ENCODE results near the gene ZNF592.

Gene ZNF592

DNA sequence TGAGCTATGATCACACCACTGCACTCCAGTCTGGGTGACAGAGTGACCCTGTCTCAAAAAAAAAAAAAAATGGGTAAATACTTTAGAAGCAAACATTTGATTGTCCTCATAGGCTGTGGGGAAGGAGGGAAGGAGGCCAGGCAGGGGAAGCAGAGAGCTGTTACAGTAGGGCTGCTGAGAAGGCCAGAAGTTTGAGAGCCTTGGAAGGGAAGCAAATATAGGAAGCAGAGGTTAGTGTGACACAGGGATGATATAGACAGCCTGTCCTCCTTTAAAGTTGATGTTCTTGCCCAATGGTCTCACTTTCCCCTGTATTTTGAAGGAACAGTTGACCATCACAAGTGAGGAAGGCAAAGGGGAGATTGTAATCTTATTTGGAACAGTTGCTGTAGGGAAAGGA, 63.4 kb downstream of the ZNF592 start:
- no peak for DNase-seq (ENCODE audit: low read depth)

DNA sequence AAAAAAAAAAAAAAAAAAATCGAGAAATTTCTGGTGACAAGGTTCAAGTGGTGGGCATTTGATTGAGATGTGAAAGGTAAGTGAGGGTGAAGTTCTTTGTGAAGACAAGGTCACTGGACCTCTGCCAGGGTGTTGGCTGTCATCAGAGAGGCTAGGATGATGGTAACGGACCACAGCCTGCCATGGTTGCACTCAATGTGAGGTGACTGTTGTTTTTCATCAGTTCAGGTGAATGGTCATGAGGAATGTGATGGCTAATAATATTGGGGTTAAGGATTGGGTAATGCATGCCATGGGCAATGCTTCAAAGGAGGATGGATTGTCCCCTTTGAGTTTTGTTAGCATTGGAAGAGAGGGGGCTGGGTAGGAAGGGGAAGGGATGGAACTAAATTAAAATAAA, 64.5 kb downstream of the ZNF592 start:
- no peak for DNase-seq (ENCODE audit: low read depth)

DNA sequence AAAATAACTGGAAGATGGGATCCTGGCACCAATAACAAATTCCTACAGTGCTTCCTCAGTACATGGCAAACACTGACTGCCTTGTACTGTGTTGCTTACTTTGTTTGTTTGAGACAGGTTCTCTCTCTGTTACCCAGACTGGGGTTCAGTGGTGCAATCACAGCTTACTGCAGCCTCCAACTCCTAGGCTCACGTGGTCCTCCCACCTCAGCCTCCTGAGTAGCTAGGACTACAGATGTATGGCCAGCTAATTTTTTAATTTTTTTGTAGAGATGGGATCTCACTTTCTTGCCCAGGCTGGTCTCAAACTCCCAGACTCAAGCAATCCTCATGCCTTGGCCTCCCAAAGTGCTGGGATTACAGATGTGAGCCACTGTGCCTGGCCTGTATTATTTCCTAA, 65.0 kb downstream of the ZNF592 start:
- no peak for DNase-seq (ENCODE audit: low read depth)

DNA sequence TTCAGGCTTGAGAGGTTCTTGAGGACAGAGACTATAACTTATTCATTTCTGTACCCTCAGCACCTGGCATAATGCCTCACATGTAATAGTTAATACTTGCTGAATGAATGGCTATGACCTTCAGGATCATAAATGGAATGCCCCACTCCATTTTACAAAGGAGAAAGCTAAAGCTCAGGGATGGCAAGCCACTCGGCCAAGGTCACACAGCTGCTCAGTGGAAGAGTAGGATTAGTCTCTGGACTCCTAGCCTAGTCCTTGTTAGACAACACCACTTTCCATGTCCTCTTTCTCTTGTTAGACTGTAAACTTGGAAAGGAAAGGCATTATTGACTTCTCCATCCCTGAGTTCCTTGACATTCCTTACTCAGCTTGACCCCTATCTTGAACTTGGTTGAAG, 65.5 kb downstream of the ZNF592 start:
- DNase-seq (ENCODE audit: low read depth): no peak

DNA sequence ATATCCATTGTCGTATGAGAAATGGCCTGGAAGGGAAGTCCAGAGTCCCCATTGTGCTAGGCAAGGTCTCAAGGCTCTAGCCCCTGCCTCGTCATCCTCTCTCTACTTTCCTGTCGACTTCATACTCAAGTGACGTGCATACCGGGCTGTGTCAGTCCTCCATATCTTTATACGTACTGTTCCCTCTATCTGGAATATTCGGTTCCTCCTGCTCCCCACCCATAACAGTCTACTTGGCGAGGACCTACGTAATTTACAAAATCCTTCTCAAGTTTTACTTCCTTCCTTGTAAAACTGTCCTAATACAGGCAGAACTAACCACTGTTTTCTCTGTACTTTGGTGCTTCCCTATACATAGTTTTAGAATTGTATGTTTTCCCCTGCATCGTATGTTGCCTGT, 66.5 kb downstream of the ZNF592 start:
- DNase-seq (ENCODE audit: low read depth): no peak

DNA sequence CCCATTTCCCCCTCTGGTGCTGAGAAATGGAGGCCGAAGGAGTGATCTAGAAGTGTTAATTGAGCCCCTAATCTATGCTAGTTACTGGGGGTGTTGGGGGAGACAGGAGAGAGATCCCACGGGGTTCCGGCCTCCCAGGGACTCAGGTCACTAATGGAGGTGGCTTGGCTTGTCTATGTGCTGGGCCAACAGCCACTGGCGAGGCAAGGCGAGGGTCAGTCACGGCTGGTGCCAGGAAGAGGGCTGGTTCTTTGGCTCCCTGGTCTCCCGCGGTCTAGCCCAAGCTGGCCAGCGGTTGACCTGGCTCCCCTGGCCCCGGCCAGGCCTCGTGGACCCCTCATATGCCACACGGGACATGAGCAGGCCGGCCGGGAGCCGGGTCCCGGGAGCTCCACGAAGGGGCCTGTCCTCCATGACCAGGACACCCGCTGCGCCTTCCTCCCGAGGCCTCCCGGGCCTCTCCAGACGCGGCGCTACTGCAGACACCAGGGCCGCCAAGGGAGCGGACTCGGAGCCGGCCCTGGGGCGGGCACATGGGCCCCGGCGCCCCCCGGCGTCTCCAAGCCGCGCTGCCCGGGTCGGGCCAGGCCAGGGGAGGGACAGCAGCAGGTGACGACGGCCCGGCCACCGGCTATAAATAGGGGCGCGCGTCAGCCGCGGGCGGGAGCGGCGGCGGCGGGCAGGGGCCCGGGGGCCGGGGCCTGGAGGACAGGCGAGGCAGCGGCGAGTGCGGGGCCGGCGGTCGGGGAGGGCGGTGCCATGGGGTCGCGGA, 68.5 kb downstream of the ZNF592 start, which contains the start of gene ALPK3:
Gene ALPK3, plus strand, starts transcription at position 663 of the 772 bp plus-strand sequence. Its CDS starts 97 bp downstream, at position 760.
- no peak for DNase-seq (ENCODE audit: low read depth)

DNA sequence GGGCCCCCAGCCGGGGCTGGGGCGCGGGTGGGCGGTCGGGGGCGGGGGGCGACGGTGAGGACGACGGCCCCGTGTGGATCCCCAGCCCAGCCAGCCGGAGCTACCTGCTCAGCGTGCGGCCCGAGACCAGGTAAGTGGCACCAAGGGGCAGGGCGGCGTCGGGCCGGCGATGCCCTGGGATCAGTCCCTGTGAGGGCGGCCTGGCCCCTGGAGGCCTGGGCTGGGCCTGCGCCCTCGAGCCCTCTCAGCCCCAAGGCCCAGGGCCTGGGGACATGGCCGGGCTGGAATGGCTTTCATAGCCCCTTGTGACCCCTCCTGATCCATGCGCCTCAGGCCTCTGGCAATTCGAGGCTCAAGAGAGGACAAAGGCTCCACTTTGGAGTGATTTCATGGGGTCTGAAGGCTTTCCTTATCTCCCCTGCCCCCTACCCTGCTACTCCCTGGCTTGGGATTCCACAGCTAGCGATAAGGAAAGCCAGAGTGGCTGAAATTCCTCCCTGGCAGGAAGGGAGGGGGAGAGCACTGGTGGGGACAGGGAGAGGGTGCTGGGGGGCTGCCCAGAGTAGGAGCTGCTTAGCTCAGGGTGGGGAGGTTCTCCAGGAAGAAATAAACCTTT, 69.2 kb downstream of the ZNF592 start:
- no peak for DNase-seq (ENCODE audit: low read depth)

DNA sequence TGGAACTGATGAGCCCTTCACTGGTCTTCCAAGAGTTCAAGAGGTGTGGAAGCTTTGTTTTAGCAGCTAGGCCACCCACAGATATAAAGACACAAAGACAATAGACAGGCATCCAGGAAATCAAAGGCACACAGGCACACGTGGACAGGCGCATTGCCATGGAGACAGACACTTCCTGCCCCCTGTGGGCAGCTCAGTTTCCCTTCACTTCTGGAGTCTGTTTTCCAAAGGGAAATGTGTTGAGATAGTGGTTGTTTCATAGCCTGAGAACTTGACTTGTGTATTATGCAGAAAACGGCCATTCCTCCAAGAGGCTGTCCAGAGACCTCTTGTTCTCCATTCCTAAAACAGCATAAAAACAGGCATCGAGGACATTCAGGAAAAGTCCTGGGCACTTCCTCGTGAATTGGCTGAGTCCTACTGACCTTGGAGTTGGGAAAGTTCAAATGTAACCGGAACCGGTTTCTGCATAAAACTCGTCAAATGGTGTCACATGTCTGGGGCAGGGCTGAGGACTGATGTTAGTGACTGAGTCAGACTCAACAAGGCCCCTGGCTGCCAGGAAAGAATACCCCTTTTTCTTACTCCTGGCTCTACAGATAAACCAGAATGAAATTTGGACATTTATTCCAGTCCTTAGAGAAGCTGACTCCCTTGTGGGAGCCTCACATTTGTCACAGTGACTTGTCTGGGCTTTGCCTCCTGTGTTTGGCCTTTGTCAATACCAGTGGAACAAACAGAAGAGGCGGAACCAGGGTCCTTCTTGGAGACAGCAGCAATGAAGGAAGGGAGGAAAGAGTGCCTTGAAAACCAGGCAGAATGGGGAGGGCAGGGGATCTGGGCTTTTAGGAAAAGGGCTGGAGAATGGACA, 70.1 kb downstream of the ZNF592 start:
- no peak for DNase-seq (ENCODE audit: low read depth)

DNA sequence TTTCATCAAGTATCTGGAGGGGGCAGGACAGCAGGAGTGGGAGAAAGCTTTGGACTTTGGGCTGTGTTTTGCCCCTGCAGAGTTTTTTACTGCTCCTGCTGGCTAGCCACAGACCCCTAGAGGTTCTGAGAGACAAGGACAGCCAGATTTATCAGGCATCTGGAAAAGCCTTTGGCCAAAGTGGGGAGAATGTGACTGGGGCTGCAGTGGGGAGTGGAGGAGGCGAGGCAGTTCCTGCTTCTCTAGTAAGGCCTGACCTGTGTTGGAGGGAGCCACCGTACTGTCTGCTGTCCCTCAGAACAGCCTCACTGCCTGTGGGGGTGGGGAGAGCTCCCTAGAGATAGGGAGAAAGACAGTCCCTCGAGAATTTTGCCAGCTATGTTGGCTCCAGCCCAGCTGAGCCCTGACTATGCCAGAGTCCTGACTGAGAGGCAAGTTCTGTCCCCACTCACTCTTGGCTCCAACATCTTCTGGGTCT, 70.9 kb downstream of the ZNF592 start:
- DNase-seq (ENCODE audit: low read depth): no peak

DNA sequence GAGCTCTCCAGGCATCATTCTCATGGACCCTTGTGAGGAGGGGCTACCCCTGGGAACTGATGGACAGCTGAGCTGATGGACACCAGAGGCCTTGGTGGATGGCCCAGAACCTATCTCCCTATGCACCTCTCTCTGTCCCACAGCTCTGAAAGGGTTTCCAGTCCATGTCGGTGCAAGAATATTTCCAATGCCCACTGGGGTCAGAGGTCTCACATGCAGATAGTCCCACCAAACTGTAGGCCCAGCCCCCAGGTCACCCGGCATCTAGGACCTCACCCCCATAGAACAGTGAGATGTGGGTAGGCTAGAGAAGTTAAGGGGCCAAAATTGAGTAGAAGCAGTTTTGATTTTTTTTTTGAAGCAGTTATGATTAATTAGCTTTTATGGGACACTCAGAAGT, 71.4 kb downstream of the ZNF592 start:
- DNase-seq (ENCODE audit: low read depth): no peak

DNA sequence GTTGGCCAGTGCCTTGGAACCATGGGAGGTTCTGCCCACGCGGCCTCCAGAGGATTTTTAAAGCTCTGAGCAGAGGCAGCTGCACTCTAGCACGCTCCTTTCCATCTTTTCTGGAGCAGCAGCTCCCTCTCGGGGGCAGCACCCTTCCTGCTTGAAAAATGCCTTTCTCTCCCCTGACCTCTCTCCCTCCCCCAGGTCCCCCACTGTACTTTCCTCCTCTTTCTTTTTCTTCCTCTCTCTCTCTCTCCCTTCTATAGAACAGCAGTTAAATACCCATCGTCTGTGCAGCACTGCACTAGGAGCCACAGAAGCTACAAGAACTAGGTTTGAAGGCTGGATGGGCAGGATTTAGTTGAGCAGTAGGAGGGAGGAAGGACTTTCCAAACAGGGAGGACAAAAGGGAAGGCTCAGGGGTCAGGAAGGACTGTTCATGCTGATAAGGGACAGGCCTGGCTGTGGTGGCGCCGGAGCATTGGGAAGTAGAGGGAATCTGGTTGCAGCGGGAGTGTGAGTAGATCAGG, 73.2 kb downstream of the ZNF592 start:
- no peak for DNase-seq (ENCODE audit: low read depth)

DNA sequence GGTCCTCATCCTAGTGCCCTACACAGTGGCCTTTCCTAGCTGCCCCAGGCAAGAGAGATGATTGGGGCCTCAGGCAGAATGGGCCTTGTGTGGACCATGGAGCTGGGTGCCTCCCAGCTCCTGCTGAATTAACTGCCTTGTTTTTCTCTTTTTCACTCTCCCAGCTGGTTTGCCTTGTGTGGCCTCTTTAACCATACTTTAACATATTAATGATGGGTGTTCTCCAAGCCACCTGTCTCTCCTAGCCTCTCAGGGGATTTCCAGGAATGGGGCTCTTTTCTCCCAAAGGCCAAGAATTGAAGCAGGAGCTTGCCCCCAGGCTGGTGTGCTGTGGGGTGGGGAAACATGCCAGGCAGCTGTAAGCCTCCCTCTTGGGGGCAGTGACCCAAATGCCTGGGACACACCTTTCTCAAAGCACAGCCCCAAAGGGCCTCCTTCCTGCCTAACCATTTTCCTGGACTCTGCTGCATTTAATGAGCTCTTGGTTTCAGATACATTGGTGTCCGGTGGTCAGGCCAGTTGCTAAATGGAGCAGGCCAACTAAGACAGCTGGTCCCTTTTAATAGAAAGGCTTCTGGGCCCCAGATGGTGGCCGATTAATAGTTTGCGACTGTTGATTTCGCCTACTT, 74.4 kb downstream of the ZNF592 start:
- no peak for DNase-seq (ENCODE audit: low read depth)

DNA sequence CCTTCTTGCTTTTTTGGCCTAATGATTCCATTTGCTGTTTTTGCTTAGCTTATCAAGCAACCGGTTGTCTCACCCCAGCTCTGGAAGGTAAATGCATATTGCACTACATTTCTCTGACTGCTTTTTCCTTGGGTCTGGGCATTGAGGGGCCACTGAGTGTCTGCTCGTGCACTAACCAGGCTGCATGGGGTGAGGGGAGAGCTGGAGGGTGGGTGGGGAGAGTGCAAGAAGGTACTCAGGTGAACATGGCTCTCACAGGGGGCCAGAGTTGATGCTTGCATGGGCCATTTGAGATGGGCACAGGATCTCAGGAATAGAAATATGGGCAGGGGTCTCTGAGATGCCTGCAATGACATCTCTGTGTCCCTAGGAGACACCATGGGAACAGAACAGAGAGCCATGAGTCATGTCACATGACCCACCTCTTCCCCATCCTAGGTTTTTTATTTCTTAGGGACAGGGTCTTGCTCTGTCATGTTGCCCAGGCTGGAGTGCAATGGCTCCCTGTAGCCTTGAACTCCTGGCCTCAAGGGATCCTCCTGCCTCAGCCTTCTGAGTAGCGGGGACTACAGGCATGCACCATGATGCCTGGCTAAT, 75.0 kb downstream of the ZNF592 start:
- DNase-seq (ENCODE audit: low read depth): no peak

DNA sequence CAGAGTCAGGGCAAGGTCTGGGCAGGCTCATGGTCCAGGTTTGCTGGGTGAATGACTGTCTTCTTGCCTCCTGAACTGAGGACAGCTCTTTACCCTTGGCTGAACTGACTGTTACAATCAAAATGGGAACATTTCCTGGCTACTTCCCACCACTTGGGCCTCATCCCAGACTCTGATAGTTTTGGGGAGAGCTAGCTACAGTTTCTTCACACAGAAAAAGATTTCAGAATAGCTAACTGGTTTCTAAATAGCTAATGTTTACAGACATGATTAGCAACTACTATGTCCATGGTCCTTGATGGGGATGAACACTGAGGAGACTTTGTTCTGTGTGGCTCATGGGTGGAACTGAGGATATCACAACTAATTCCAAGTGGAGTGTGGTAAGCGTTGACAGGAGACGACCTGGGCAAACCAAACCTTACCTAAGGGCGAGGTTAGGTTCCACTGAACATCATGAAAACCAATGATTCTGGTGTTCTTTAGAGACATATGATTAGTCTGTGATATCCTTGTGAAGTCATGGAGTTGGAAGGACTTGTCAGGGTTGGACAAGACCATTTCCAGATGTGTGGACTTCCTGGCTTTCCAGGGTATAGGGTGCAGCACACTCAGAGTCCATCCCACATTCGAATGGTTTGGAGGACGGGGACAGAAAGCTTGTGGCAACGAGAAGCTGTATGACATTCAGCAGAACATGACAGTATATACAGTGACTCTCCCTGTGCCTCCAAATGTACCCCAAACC, 76.0 kb downstream of the ZNF592 start:
- no peak for DNase-seq (ENCODE audit: low read depth)

DNA sequence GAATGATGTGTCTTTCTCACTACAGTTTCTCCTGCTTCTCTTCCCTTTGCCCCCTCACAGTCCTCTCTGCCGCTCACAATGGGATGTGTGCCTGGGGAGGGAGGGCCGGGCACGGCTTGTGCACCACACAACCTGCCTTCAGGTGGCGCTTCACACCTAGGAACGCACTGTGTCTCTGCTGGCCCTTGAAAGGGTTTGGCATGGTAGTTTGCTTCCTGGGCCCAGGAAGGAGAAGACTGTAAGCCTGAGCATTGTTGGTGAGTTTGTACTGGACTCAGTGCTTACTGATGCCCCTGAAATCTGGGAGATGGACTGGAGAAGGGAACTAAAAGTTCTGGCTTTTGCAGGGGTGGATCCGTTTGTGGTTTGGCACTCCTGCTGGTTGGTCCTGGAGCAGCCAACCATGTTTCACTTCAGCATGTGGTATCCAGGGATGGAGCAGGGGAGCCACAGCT, 78.0 kb downstream of the ZNF592 start:
- no peak for DNase-seq (ENCODE audit: low read depth)

DNA sequence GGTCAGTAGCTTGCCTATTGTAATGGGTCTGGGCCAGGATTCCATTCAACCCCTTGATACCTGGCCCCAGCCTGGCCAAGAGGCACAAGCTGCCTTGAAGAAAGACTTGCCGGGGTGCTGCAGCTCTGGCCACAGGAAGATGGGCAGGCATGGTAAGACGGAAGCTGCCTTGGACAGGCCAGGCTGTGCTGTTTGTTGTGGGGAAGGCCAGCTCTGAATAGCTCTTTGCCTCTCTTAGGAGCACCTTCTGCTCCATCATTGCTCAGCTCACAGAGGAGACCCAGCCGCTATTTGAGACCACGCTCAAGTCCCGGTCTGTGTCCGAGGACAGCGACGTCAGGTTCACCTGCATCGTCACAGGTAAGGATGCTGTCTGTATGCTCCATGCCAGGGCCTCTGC, 78.9 kb downstream of the ZNF592 start:
- no peak for DNase-seq (ENCODE audit: low read depth)

DNA sequence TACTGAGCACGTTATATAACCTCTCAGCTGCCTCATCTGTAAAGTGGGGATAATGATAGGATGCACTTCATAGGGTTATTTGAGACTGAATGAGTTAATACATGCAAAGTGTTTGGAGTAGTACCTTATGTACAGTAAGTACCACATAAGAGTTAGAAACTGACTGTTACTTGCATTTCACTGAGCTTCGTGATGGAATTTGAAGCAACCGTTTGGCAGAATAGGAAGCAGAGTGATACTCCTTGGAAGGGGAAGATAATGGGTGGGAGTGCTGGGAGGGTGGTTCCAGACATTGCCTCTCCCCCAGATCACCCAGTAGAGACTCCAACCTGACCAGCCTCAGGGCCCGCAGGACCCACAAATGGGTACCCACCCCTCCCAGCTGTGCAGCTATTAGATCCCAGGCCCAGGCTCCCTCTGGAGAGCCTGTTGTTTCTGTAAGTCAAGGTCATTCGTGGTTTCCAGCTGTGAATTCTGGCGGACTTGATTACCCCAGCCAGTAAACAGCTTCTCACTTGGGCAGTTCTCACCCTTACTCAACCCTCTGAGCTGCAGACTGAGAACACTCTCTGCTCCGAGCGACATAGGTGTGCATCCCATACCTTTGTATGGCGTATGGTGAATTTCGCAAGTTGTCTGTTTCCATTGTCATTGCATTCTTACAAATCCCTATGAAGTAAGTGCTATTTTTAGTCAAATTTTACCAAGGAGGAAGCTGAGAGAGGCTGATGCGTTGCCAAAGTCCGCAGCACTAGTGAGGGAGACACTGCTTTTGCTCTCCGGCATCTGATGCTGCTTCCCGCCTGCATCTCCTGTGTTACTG, 79.9 kb downstream of the ZNF592 start:
- no peak for DNase-seq (ENCODE audit: low read depth)

DNA sequence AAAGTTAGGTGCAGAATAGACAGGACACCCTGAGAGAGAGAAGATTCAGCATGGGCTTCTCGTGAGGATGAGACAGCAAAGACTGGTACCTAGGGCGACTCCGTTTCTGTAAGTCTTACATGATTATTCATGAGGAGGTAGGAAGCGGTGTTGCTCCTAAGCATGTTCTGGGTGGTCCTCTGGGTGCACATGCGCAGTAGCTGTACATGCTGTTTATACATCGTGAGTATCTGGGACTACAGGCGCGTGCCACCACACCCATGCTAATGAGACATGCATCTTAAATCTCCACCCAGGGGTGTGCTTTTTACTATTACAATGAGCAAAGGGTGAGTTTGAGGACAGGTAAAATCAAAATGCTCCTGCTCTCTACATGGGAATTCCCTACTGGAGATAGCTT, 81.0 kb downstream of the ZNF592 start:
- DNase-seq (ENCODE audit: low read depth): no peak

DNA sequence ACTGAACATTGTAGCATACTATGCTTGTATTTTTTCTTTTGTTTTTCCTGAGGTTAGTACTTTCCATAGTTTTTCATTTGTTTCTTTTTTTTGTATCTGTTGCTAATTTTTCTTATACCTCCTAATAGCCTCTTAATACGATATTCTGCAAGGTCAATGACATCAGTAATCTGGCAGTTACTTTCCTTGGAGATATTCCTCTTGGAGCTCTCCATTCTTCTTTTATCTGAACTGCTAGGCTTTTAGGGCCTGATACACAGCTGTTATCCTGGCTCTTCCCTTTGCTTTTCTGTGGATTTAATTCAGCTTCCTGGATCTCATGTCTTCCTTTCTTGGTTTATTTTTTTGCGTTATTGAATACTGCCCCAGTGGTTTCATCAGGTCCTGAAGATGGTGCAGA, 81.6 kb downstream of the ZNF592 start:
- no peak for DNase-seq (ENCODE audit: low read depth)

DNA sequence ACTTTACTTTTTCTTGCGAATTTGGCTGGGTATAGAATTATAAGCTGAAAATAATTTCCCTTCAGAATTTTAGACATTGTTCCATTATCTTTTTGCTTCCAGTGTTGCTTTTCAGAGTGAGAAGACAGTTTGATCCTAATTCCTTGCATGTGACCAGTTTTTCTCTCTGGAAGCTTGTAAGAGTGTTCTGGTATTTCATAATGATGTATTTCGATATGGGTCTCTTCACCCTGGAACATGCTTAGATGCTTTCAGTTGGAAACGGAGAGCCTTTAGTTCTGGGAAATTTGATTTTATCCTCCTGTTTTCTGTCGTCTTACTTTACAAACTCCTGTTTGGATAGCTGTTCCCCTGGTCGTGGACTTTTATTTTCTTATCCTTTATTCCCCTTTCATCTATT, 82.6 kb downstream of the ZNF592 start:
- DNase-seq (ENCODE audit: low read depth): no peak
